Neuronal stem cell (in vitro differentiated cells): ENCODE results near the gene CDC45.
A peak's percentile ranks its signal among the peaks of the same experiment; 100 is the strongest.

Experiments
- DNase-seq: peaks from one replicate; pipeline ENCODE4 v3.0.0-alpha.2; 2013; ENCODE audit warnings: low spot score
- H2AFZ ChIP-seq: one replicate; pipeline ENCODE4 v1.6.1; 2013; ENCODE audit warnings: mild to moderate bottlenecking, low read length, inconsistent platforms
- H2AK5ac ChIP-seq: 2 replicates; pipeline ENCODE4 v1.6.1; 2013; ENCODE audit warnings: low read depth, mild to moderate bottlenecking, inconsistent platforms, low read length, moderate library complexity, mixed read lengths
- H2BK120ac ChIP-seq: 2 replicates; pipeline ENCODE4 v1.6.1; 2013; ENCODE audit warnings: low read depth, mild to moderate bottlenecking, inconsistent platforms, low read length, moderate library complexity, mixed read lengths
- H2BK12ac ChIP-seq: one replicate; pipeline ENCODE4 v1.6.1; 2013; ENCODE audit warnings: low read length, inconsistent platforms
- H2BK15ac ChIP-seq: 2 replicates; pipeline ENCODE4 v1.6.1; 2013; ENCODE audit warnings: mild to moderate bottlenecking, low read length, inconsistent platforms, mixed read lengths
- H2BK5ac ChIP-seq: one replicate; pipeline ENCODE4 v1.6.1; 2013; ENCODE audit warnings: inconsistent platforms, mild to moderate bottlenecking, low read length, moderate library complexity
- H3K14ac ChIP-seq: one replicate; pipeline ENCODE4 v1.6.1; 2013; ENCODE audit warnings: low read length, inconsistent platforms
- H3K18ac ChIP-seq: 2 replicates; pipeline ENCODE4 v1.6.1; 2013; ENCODE audit warnings: low read length, inconsistent platforms
- H3K23ac ChIP-seq: 2 replicates; pipeline ENCODE4 v1.6.1; 2013; ENCODE audit warnings: low read depth, mild to moderate bottlenecking, mixed read lengths, low read length, inconsistent platforms; ENCODE audit not compliant: poor library complexity
- H3K27ac ChIP-seq: replicated peaks from 3 replicates; pipeline ENCODE4 v1.5.1; 2013; ENCODE audit warnings: low read length, inconsistent platforms
- H3K27me3 ChIP-seq, 3 experiments: 2 replicates each; pipeline ENCODE4 v1.6.1; 2013; ENCODE audit warnings: low read length in 3 of 3, mild to moderate bottlenecking in 2 of 3, inconsistent platforms in 1 of 3, low read depth in 1 of 3, mixed read lengths in 1 of 3, moderate library complexity in 1 of 3; ENCODE audit not compliant: control insufficient read depth in 3 of 3, insufficient read depth in 3 of 3
- H3K36me3 ChIP-seq, 2 donors: replicated peaks in 1 of 2; 2 replicates each; pipeline ENCODE4 v1.6.1; 2013; ENCODE audit warnings: low read length in 2 of 2; ENCODE audit not compliant: control insufficient read depth in 2 of 2, insufficient read depth in 2 of 2
- H3K4ac ChIP-seq: 2 replicates; pipeline ENCODE4 v1.6.1; 2013; ENCODE audit warnings: inconsistent platforms, mild to moderate bottlenecking, low read length, moderate library complexity
- H3K4me1 ChIP-seq, 2 donors: 1 replicate in 1 of 2; 2 replicates in 1 of 2; pipeline ENCODE4 v1.6.1; 2013; ENCODE audit warnings: low read length in 2 of 2, low read depth in 1 of 2; ENCODE audit not compliant: control insufficient read depth in 2 of 2, insufficient read depth in 1 of 2
- H3K4me2 ChIP-seq: one replicate; pipeline ENCODE4 v1.6.1; 2013; ENCODE audit warnings: mild to moderate bottlenecking, low read length, inconsistent platforms; ENCODE audit not compliant: insufficient read depth, poor library complexity, severe bottlenecking
- H3K4me3 ChIP-seq, 2 donors: 2 replicates each; pipeline ENCODE4 v1.5.1; 2013; ENCODE audit warnings: low read length in 2 of 2, mild to moderate bottlenecking in 2 of 2, inconsistent platforms in 1 of 2, moderate library complexity in 1 of 2
- H3K79me1 ChIP-seq: one replicate; pipeline ENCODE4 v1.6.1; 2013; ENCODE audit warnings: low read depth, mild to moderate bottlenecking, inconsistent platforms, low read length, moderate library complexity
- H3K9ac ChIP-seq: one replicate; pipeline ENCODE4 v1.6.1; 2013; ENCODE audit warnings: mild to moderate bottlenecking, low read depth, low read length, inconsistent platforms; ENCODE audit not compliant: poor library complexity
- H3K9me3 ChIP-seq, 2 donors: replicated peaks in 1 of 2; 2 replicates each; pipeline versions ENCODE3 to v1.6.1; 2013; ENCODE audit warnings: low read length in 2 of 2, mild to moderate bottlenecking in 2 of 2, inconsistent platforms in 1 of 2, low read depth in 1 of 2, mixed read lengths in 1 of 2, moderate library complexity in 1 of 2; ENCODE audit not compliant: control insufficient read depth in 2 of 2, insufficient read depth in 1 of 2
- H4K8ac ChIP-seq: one replicate; pipeline ENCODE4 v1.6.1; 2013; ENCODE audit warnings: low read depth, mild to moderate bottlenecking, inconsistent platforms, low read length, moderate library complexity
- H4K91ac ChIP-seq: one replicate; pipeline ENCODE4 v1.6.1; 2013; ENCODE audit warnings: low read length, low read depth, mild to moderate bottlenecking, inconsistent platforms; ENCODE audit not compliant: poor library complexity
- WGBS, 2 donors: extraction: QIAGEN DNeasy Blood & Tissue Kit; methylation state at CpG; one replicate each; pipeline ENCODE4 v1.1.7; 2013; ENCODE audit warnings: missing lambda C conversion rate in 2 of 2, mixed read lengths in 1 of 2; ENCODE audit not compliant: insufficient read length in 2 of 2, insufficient replicate concordance in 1 of 2; ENCODE audit errors: extremely low coverage in 2 of 2; 5-methylcytosine and 5-hydroxymethylcytosine counted together

CDC45 gene

GRCh38 chr22:19522190-19522880 is 42.6 kb downstream of the CDC45 start:
- Histone ChIP-seq H3K9me3 (no peaks in the 10 kb centered on the region), H2BK15ac (no peak overlapping the region), H3K14ac (no peak overlapping the region), H3K4me3 (no peak overlapping the region), H3K9ac (no peak overlapping the region), H2AFZ (no peak overlapping the region), H4K8ac (no peak overlapping the region), H2BK12ac (no peak overlapping the region), H3K4ac (no peak overlapping the region), H3K36me3 (peaks cover 2 to 33% of the 10 kb centered on the region in 2 donors), H3K18ac (no peak overlapping the region), H3K79me1 (no peaks in the 10 kb centered on the region), H3K23ac (peak overlapping the region; percentile 99), H3K4me2 (peak overlapping the region; percentile 70), H2BK5ac (no peak overlapping the region), H3K4me1 (peaks cover 0 to 12% of the 10 kb centered on the region in 2 donors), H2AK5ac (no peak overlapping the region), H3K27ac (no peak overlapping the region), H3K27me3 (peaks cover 3 to 41% (median 35%) of the 10 kb centered on the region in 3 experiments), H4K91ac (no peak overlapping the region), H2BK120ac (no peak overlapping the region)
- DNase-seq, result no peak
- no CpG with 5 or more reads among the region's 16 CpGs for WGBS, 2 donors

DNA sequence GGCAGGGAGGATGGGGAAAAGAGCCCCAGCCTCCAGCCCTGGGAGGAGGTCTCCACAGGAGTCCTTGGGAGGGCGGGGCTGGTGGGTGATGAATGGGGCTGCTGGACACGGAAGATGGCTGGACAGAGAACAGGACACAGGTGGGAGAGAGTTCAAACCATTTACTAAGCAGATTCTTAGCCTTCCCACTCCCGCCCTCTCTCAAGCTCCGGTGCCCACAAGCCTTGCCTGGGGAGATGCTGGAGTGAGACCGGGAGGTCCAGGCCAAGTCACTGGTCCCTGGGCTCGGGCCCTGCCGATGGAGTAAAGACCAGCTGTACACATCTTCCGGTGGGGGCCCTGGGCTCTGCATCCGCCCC is 43.1 kb downstream of the CDC45 start:
- WGBS, 2 donors, result no CpG with 5 or more reads among the region's 9 CpGs
- Histone ChIP-seq H2BK5ac (no peak overlapping the region), H3K27me3 (peaks cover 3 to 41% (median 35%) of the 10 kb centered on the region in 3 experiments)

GRCh38 chr22:19523240-19524169 is 43.8 kb downstream of the CDC45 start:
- Histone ChIP-seq H3K27me3 (peaks cover 3 to 41% (median 35%) of the 10 kb centered on the region in 3 experiments), H3K18ac (peak overlapping the region; percentile 94), H2BK5ac (no peak overlapping the region), H2BK15ac (peak overlapping the region; percentile 92), H4K8ac (no peak overlapping the region), H3K36me3 (peaks cover 2 to 21% of the 10 kb centered on the region in 2 donors), H3K23ac (peak overlapping the region; percentile 99), H2BK120ac (no peak overlapping the region), H3K27ac (no peak overlapping the region), H3K9me3 (no peaks in the 10 kb centered on the region), H3K4me1 (peaks cover 0 to 12% of the 10 kb centered on the region in 2 donors), H3K4me3 (peak overlapping the region in 1 of 2 donors; percentile 74), H3K9ac (peak overlapping the region; percentile 92), H2AK5ac (no peak overlapping the region), H2AFZ (peak overlapping the region; percentile 80), H3K4ac (no peak overlapping the region), H3K14ac (peak overlapping the region; percentile 100), H4K91ac (no peak overlapping the region), H2BK12ac (peak overlapping the region; percentile 84), H3K4me2 (peak overlapping the region; percentile 70), H3K79me1 (no peaks in the 10 kb centered on the region)
- WGBS, 2 donors, result no CpG with 5 or more reads among the region's 99 CpGs
- peak; percentile 48 for DNase-seq

More for the DNA sequence above, 43.1 kb downstream of the CDC45 start:
- Histone ChIP-seq H3K36me3 (peaks cover 2 to 28% of the 10 kb centered on the region in 2 donors), H3K27ac (no peak overlapping the region), H2AFZ (peak overlapping the region; percentile 9), H3K4me1 (peaks cover 0 to 12% of the 10 kb centered on the region in 2 donors), H3K9me3 (no peaks in the 10 kb centered on the region), H3K23ac (peak overlapping the region; percentile 99), H3K79me1 (no peaks in the 10 kb centered on the region), H3K14ac (peak overlapping the region; percentile 89), H2BK12ac (peak overlapping the region; percentile 22), H3K4ac (no peak overlapping the region), H3K4me2 (peak overlapping the region; percentile 70), H2AK5ac (no peak overlapping the region), H4K8ac (no peak overlapping the region), H3K4me3 (peak overlapping the region in 1 of 2 donors; percentile 74), H3K9ac (peak overlapping the region; percentile 92), H2BK15ac (no peak overlapping the region), H3K18ac (peak overlapping the region; percentile 94), H2BK120ac (no peak overlapping the region), H4K91ac (no peak overlapping the region)
- DNase-seq, result no peak
